ENCODE results near the gene RMND1.
A peak's percentile ranks its signal among the peaks of the same experiment; 100 is the strongest.
"Not testable (repeated sequence)": the region's sequence is repeated elsewhere in the genome, so short reads cannot be mapped to it uniquely, and the experiment has no call there.

Gene RMND1

DNA sequence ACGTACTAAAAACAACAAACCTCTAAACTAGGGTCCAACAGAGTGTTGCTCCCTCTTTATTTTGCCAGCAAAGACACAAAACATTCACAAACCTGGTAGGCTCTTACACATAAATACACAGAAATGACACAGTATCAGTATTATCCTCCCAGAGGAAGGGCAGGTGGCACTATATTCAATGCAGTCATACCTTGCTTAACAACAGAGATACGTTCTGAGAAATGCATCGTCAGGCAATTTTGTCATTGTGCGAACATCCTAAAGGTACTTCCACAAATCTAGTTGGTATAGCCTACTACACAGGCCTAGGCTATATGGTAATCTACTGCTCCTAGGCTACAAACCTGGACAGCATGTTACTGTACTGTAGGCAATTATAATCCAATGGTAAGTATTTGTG, 70.2 kb downstream of the RMND1 start:
- no peak for DNase-seq

DNA sequence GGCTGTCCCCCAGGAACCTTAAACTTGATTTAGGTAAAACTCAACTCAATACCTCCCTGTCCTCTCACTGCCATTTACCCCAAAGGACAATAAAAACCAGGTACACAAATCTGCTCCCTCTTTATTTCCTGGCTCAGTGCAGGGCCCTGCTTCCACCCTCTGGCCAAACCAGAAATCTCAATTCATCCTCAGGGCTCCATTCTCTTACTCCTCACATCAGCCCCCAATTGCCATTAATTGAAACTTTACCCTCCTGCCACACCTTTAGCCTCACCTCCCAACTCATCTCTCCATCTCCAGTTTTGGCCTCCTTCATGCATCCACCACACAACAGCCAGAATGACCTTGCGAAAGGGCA, 71.1 kb downstream of the RMND1 start:
- no peak for DNase-seq

DNA sequence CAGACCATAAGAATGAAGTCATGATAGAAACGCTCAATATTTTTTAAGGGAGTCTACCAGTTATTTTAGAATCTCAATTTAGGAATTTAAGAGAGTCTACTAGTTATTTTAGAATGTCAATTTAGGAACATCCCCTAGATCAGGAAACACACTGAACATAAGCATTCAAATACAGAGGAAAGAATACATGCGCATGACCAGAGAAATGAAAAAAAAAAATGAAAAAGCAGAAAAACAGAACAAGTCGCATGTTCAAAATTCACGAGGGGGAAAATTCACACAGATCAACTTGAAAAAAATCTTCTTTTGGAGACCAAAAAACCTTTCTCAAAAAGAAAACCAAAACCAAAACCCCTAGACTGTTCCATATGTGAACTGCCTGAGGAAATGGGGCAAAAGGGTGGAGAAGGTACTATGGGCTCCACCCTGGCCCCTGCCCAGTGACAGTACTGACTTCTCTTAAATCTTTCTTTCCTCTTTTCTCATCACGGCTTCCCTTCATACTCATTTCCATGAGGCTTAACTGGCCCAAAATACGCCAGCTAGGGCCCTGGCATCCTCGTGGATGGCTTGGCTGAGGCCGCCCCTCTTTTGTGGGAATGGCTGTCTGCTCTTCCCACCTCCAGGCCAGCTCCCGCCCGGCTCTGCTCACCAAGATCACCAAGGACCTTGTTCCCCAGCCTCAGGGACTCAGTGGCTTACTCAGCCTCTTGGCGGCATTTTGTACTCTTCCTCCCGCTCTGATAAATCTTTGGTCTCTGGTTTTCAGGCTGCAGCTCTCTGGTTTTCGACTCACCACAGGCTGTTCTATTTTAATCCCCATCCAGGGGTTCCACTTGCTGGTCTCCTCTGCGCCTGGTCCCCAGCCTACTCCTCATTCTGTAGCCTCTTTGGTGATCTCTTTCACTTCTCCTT, 71.7 kb downstream of the RMND1 start:
- peak; percentile 31 for DNase-seq

DNA sequence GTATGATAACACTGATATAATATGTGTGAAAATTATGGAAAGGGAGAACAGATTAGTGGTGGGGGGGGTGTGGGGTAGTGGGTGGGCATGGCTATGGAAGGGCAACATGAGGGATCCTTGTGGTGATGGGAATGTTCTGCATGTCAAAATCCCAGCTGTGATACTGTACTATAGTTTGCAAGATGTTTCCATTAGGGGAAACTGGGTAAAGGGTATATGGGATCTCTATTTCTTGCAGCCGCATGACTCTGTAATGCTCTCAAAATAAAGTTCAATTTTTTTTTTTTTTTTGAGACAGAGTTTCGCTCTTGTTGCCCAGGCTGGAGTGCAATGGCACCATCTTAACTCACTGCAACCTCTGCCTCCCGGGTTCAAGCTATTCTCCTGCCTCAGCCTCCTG, 74.8 kb downstream of the RMND1 start:
- DNase-seq: no peak

DNA sequence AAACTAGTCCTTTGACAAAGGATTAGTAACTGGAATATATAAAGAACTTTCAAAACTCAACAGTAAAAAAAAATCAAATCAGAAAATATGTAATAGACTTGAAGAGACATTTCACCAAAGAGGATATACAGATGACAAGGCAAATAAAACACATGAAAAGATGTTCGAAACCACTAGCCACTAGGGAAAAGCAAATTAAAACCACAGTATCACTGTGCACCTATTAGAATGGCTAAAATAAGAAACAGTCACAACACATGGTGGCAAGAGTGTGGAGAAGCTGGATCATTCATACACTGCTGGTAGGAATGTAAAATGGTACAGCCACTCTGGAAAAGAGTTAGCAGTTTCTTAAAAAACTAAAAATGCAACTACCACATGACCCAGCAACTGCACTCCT, 75.5 kb downstream of the RMND1 start:
- DNase-seq: no peak

DNA sequence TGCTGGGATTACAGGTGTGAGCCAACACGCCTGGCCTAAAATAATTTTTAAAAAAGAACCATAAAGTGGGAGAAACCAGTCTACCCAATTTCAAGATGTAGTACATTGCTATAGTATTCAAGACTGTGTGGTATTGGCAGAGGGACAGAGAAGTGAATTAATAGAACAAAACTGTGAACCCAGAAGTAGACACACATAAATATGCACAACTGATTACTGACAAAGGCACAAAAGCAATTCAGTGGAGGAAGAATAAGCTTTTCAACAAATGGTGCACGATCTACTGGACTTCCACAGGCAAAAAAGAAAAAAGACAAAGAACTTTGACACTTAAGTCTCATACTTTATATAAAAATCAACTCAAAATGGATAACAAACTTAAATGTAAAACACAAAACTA, 76.1 kb downstream of the RMND1 start:
- no peak for DNase-seq

DNA sequence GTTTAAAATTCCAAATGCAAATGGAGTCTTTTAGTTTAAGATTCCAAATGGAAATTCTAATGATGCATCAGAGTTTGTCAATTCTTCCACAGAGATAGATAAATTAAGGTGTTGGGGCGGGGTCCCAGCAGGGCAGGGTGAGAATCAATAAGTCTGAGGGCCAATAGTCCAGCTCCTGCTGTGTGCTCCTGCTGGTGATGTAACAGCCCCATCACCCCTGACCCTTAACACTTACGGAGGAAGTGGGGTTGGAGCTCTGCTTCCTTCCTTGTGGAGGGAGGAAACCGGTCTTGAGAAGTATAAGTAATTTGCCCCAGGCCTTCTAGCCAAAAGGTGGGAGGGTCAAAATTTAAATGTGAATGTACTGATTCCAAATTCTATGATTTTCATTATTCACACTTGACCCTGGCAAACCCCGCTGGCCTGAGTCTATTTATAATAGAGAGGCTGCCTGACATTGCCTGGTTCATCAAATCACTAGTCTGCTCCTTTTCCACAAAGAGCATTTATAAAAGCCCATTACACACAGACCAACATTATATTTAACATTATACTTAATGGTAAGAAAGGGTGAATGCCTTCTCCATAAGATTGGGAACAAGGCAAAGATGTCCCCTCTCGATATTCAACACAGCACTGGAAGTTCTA, 77.8 kb downstream of the RMND1 start:
- no peak for DNase-seq

DNA sequence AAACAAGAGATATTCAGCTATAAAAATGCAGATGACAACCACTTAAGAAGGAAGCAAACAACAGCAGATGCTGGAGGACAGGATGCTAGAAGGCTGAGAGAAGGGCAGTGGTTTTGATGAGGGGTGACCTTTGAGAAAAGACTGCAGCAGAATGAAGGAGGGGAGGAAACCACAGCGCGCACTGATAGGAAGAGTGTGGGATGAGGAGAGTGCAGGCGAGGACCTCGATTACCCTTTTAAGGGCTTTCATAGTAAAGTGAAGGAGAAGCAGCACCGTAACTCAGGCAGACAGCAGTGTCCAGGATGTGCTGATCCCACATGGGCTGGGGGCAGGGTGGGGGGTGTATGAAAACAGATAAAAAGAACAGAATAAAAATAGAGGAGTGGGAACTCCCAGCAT, 79.8 kb downstream of the RMND1 start:
- no peak for DNase-seq

DNA sequence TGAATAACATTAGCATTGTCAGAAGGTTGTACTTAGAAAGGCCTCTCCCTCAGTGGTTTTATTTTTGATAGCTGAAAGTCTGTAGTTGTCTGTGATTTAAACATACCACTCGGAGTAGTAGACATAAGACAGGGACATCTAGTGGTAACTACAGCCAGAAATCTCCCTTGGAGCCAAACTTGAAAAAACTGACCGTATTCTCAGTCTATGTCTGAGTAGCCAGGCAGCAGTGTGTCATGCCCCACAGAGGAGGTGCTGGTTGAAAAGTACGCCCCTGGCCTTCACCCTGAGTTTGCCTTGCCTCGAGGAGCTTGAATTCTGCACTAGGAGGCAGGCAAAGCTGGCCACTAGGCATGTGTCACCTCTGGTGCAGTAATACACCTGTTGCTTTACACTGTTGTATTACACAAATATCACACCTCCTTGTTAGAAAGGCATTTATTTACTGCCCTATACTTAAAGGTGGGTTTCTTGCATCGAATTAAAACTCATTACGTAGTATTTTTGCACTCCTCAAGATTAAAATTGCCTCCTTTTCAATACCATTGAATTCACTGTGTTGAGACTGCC, 81.3 kb downstream of the RMND1 start:
- DNase-seq: no peak

DNA sequence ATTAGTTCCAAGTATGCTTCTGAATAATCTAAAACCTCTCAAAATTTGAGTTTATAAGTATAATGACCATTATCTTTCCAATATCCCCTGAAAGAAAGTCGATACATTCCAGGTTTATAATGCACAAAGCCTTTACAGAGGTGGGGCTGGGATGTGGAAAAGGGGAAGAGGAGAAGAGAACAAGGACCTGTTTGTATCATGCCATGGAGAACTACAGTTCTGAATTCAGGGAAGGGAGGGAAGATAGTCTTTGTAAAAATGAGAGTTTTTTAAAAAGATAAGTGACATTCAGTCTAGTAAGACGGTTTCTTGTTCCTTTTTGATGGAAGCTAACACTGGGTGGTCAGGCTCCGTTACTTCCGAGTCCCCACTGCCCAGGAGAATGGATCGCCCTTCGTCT, 86.7 kb downstream of the RMND1 start:
- no peak for DNase-seq

DNA sequence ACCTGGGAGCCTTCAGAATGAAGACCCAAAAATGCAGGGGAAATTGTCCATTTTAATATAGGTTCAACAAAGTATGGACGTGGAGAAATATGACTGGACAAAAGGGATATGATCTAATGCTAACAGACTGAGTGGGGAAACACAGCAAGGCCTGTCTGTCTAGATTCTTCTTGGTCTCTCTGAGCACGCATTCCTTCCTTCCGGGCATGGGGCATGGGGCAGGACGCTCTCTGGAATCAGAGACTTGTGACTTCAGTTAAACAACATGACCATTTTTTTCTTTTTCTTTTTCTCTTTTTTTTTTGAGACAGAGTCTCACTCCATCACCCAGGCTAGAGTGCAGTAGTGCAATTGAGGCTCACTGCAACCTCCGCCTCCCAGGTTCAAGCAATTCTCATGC, 92.4 kb downstream of the RMND1 start:
- DNase-seq: no peak

DNA sequence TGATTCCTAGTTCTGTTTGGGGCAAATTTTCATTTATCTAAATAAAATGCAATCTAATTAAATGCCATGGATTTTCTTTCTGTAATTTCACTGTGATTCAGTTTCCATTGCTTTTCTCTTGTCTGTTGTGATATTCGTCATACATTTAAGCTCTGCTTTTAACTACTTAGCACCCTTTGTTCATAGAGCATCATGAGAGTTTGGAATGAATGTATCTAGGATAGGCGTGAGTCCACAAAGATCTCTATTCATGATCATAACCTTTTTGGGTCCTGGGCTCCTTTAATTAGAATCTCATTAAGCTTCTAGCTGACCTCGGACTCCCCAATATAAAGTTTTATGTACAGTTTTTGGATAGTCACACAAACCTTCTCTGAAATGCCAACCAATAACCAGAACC, 93.5 kb downstream of the RMND1 start:
- no peak for DNase-seq

DNA sequence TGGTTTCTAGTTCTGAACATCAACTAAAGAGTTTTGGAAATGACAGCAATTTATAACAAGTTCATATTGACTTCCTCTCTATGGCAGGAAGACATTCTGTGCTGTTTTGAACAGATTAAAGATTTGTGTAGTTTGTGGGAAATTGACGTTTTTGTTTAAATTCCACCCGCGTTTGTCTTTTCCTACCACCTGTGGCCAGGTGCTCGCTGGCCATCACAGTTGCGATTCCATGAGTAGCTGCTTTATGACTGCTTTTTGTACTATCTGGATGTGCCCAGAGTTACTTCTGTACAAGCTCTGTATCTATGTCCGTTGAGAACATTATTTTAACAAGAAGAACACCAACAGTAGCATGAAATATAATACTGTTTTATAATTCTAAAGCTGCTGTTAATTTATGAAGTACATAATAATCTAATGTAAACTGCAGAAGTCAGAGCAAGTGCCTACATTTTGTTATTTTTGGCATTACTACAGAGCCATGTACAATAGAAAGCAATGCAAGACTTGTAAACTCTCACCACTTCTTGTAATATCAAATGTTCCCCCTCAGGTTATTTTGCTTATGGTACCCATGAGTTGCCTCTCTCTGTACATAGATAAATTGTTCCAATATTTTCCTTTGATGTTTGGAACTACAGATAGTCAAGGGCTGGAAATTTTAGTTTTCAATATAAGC, 94.0 kb downstream of the RMND1 start:
- DNase-seq: no peak

DNA sequence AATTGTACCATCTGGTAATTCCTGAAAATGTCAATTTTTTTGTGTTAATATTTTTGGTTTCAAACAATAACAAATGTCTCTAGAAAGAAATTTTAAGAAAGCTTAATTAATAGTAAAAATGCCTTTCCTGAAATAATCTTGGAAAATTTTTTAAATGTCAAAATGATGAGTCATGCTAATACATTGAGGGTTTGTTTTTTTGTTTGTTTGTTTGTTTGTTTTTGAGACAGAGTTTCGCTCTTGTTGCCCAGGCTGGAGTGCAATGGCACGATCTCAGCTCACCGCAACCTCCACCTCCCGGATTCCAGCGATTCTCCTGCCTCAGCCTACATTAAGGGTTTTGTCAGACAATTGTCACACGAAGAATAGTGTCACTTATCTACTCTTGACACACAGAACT, 94.9 kb downstream of the RMND1 start:
- not testable (repeated sequence) for DNase-seq

Measured in hematopoietic multipotent progenitor cell treated with erythropoietin and hydrocortisone succinate and interleukin-3 and kit ligand, for 8 days (in vitro differentiated cells).